HG02678 (cell line): Measurements from ENCODE around the gene IAPP.
"Not testable (repeated sequence)": the region's sequence is repeated elsewhere in the genome, so short reads cannot be mapped to it uniquely, and the experiment has no call there.

Experiments
- ATAC-seq: cut with Tn5 transposase; IDR thresholded peaks from one replicate; pipeline ENCODE4 v1.9.1; 2021; ENCODE audit warnings: mild to moderate bottlenecking, moderate library complexity; ENCODE audit not compliant: unreplicated experiment

Gene IAPP

DNA sequence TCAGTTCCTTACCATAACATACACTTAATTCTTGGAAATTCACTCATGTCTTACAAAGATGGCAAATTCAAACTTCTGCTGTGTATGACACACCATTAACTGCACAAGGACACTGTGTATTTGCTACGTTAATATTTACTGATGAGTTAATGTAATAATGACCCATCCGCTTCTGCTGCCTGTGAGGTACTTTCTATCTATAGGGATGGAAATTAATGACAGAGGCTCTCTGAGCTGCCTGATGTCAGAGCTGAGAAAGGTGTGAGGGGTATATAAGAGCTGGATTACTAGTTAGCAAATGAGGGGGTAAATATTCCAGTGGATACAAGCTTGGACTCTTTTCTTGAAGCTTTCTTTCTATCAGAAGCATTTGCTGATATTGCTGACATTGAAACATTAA lies at the start of gene IAPP:
Gene IAPP (plus strand): TSS at position 301 of the 400 bp plus-strand sequence. CDS start 450 bp downstream, outside the sequence.
- ATAC-seq = no peak

DNA sequence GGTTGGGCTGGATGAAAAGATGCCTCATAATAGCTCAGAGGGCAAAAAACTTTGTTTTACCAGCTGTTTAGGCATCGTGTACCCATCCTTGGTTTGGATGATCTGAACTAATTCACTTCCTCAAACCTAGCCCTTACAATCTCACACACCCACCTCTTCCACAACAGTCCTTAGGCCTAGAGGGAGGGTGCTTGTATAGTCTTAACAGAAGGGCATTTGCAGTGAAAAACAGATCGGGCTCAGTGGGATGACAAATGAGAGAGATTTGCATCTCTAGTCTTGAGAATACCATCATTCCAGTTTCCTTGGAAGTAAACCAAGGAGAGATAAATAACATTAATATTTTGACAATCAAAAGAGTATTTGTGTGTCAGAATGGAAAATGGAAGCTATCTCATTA lies 49.0 kb upstream of the IAPP start:
- no peak for ATAC-seq

DNA sequence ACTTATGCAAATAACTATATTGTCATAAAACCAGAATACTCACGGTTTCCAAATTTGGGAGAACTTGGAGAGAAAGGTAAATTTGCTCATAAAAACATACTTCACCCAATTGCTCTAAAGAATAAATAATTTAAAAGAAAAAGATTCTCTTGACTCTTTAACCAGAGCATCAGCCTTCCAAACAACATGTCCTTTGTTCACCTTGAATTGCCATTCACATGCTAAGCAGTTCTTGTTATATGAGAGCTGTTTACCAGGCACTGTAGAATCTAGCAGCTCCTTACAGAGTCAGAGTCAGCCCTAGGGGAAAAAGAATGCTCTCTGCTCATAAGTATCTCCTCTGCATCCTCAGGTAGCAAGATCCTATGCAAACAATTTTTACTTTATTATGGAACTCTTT lies 48.2 kb upstream of the IAPP start:
- no peak for ATAC-seq

DNA sequence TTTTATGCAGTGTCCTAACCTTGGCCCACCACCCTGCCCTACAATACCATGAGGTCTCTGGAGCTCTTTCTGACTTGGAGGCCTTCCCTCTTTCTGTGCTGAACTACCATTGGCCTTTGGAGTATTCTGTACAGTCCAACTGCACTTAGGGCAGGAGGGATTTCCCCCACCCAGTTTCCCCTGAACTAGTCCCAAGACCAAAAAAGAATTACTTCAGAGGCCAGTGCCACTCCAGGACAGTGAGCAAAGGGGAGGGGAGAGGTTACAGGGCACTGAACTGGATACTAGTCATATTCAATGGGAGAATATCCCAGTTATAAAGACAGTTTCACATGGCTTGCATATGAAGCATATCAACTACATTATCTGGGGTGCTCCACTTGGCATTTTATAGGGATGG lies 44.1 kb upstream of the IAPP start:
- ATAC-seq = no peak

DNA sequence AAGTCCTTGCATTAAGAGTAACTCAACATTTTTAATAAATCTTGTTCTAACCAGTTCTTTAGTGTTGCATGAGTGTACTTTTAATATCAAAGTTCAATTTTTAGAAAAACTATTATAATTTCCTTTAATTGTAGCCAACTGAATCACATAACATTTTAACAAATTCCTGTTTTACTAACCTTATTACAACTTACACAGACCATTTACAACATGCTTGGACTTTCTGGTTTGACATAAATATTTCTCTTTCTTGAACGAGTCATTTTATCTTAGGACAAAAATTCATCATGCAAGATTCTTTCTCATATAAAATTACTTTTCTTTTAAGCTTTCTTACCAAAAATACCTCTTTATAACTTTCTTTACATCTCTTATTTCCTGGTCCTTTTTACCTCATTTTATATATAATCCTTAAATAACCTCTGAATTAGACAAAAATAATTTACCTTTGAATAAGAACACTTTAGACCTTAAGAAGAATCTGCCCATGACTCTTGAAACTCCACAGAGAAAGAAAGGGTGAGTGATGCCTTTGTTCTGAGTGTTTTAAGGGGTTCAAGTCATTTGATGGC lies 41.9 kb upstream of the IAPP start:
- ATAC-seq = no peak

DNA sequence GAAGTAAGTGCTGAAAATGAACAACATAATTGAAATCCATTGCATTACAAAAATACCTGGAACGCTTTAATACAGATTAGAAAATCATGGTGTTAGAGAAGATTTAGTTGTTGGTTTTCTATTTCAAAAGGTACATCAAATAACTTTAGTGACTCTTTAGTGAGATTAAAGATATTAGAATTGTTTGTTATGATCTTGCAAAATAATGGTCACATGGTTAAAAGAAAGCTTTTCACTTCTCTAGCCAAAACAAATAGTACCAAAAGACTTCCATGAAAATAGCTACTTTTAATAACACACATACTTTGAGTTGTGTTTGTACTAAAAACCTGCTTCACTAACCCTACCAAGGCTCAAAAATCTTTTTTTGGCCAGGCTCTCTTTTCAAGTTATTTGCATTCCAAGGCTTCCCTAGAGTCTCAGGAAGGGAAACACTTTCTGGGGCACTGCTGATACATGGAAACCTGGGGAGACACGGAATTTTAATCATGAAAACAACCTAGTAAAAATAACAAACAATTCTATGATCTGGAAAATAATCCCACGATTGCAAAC lies 37.9 kb upstream of the IAPP start, which contains the start of gene SLCO1A2:
Gene SLCO1A2 (minus strand): TSS at position 147 of the 555 bp plus-strand sequence. CDS start 270 bp downstream, outside the sequence.
- ATAC-seq = no peak

DNA sequence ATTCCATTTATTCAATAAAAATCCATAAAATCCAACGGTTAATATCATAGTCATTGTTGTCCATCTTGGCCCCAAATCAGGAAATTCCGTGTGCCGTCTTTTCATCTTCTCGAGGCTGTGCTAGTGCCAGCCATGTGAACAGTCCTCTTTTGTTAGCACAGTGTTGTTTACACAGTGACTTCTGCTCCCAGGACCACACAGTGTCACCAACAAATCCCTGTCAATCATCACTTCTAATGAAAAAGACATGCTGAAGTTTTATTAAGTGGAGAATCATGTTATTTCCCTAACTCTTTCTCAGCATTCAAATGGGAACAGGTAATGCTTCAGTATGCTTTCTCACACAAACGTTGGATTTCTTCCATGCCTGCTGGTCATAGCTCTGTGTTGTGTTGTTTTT lies 36.0 kb upstream of the IAPP start:
- ATAC-seq = no peak

DNA sequence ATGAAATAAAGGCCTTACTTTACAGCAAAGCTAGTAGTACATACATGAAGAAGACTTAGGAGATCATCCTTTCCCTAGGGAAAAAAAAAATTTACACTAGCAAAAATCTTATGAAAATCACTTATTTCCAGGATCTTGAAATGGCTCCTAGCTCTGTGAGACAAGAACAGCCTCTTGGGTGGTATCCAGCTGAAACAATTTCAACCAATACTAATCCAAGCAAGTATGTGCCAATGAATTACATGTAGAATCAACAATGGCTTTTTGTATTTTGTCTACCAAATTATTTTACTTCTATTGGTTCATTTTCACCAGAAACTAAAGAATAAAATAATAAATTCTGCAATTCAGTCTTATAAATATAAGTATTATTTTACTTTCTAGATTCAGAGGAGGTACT lies 35.2 kb upstream of the IAPP start:
- ATAC-seq = no peak

DNA sequence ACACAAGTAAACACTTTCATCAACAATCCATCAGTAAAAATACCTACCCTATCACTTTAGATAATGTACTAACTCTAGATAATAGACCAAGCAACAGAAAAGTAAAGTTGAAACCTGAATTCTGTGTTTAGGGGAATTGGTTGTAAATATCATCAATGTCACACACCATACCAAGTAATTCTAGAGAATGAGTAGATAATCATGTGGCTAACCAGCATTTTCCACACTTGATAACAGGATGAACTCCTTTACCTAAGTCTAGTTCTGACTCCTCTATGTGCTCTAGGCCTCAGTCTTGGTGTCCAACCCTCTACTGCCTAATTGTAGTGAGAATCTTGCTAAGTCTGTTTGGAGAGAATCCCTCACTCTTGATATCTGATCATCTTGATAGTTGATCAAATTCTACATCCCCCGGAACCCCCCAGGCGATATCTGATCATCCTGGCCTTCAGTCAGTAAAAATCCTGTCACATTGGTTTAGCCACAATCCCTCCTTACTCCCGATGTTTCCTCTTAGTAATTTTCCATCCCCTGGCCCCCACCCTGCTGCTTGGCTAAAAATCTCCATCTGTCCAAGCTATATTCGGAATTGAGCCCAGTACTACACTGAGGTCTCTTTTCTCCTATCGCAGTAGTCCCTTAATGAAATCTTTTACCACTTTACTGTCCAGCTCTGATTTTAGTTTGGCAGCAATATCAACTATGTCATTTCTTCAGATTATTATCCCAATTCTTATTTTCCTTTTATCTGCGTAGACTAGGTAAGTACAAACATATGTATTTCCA lies 34.5 kb upstream of the IAPP start:
- ATAC-seq = no peak

DNA sequence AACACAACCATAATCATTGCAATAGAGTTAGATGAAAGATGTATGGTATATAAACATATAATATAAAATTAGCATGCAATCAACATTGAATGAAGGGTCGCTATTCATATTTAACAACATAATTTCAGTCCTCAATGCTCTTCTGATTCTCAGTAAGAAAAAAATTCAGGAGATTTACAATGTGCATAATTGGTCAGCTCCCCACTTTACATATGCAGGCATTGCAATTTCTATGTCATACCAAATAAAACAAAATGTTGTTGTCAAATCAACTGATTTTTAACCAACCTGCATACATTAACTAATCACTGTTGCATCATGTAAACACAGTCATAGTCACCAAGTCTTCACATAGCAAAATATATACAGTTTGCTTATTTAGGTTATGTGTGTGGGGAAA lies 32.8 kb upstream of the IAPP start:
- ATAC-seq = no peak

DNA sequence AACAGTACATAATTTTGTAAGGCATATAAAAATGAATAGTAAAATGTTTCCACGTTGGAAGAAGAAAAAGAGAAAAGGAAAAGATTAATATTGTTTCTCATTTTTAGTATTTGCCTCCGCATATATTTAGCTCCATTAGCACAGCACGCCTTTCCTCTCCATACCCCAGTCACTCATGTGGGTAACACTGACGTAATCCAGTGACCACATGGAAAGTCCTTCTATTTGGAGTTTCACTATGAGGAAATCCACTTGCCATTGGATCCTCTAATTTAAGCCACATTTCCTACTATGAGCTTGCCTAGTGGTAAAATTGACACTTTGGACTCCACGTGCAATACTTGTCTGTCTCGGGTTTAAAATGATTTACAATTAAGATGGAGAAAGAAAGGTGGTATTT lies 32.3 kb upstream of the IAPP start:
- ATAC-seq = no peak

DNA sequence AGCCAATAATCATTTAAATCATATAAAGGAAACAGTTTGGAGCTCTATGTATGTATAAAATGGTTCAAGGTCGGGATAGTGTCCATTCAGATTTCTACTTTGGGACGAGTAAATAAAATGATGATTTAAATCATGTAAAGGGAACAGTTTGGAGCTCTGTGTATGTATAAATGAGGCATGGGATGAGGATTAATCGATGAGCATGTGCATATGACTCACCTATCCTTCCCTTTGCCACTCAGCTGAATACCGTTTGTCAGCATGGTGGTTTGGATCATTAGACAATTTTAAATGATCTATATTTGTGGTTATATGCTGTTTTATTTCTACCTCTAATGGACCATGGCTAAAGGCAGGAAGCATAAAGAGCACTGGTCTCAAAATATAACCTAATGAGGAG lies 30.9 kb upstream of the IAPP start:
- ATAC-seq = no peak

DNA sequence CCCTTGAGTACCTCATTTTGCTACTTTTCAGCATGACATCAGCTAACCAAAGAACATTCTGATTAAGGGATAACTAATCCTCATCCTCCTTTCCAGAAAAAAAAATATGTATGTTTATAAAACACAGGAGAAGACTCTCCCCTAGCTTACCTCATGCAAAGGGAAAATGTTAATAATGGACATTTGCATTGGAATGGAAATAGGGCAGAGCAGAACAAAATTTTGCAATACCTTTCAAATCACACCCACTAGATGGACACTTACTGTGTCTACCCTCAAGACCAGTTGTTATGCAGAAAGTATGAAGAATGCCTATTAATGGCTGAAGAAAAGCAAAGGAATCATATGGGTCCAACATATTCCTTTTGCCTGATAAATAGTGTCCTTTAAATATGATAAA lies 29.1 kb upstream of the IAPP start:
- no peak for ATAC-seq

DNA sequence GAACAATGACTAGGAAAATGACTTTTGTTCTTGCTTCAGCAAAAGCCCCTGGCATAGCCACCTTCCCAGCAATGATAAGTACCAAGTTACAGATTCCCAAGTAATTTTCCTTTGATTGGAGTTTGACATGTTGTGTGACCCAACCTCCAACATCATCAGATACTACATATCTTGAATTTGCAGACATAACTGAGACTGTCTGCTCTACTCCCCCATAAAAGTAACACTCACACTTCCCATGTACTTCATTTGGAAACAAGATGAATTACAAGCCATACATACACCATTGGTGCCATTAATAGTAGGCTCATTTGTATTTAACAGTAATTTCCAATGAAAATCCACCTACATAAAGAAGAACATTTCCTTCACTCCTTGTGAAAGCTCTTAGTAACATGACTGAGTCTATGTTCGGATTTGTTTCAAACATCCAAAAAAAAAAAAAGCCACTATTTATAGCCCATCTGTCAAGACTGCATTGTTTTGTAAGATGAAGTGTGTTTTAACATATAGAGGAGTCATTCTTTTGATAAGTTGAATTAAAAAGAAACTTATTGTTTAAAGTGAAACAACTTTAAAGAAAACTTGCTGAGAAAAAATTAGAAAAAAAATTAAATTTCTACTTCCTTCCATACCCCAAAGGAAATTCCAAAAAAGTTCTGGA lies 26.0 kb upstream of the IAPP start:
- no peak for ATAC-seq

DNA sequence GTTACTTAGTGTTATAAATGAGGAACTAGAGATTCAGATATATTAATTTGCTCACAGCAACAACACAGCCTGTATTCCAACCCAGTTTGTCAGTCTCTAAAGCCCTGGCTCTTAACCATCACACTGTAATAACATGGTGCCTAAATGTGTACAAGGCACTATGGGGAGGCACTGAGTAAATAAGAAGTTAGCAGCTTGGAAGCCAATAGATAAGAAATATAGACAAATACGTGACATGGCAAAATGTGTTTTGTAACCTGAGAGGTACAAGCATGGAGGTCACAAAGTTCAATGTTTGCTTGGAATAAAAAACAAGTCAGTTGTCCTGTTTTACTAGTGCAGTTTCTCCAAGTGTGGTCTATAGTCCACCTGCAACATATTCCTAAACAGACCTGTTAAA lies 21.7 kb upstream of the IAPP start:
- ATAC-seq = no peak

DNA sequence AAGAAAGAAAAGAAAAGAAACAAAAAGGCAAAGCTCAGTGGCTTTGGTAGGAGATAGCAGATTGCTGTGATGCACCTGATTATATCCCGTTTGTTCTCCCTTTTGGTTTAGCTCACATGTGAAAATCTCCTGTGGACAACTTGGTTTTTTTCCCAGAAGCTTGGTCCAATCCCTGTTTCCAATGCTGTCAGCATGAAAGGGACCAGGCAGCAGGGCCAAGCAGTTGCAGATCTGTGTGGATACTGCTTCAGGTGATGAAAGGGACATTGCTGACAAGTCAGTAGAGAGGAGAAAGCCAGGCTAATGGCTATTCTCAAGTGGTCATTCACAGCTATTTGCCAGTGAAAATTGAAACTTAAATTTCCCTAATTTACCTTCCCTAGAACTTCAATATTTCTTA lies 19.2 kb upstream of the IAPP start:
- ATAC-seq = no peak

DNA sequence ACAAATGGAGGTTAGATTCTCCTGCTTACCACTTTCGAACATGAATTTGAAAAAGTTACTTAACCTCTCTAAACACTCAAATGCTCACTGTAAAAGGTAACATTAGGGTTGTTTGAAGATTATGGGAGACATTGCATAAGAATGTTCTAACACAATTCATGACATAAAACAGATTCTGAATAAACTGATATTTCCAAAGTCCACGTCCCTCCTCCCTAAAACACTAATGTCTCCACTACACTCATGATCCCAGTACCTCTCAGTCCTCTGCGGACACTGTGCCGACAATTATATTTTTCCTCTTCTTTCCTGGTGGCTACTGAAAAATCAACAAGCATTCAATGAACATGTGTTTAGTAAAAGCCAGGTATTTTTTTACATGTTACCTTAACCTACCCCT lies 18.8 kb upstream of the IAPP start:
- ATAC-seq = no peak

DNA sequence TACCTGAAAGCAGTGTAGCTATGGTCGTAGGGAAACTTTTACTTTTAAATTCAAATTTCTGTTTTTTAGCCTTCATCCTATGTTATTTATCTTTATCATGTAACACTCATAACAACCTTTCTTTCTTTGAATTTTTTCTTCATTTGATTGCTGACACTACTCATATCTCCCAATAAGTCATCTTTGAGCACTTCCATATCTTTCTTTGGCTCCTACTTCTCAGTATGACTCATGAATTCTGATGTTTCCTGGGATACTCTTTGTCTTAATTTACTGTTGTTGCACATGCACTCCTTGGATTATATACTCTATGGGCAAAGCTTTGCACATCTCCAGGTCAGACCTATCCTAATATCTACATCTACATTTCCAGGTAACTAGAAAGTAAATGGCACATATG lies 18.1 kb upstream of the IAPP start:
- ATAC-seq = no peak

DNA sequence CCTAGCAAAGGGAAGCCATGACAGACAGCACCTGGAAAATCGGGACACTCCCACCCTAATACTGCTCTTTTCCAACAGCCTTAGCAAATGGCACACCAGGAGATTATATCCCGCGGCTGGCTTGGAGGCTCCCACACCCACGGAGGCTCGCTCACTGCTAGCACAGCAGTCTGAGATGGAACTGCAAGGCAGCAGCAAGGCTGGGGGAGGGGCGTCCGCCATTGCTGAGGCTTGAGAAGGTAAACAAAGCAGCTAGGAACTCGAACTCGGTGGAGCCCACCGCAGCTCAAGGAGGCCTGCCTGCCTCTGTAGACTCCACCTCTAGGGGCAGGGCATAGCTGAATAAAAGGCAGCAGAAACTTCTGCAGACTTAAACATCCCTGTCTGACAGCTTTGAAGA lies 12.1 kb upstream of the IAPP start:
- not testable (repeated sequence) for ATAC-seq

DNA sequence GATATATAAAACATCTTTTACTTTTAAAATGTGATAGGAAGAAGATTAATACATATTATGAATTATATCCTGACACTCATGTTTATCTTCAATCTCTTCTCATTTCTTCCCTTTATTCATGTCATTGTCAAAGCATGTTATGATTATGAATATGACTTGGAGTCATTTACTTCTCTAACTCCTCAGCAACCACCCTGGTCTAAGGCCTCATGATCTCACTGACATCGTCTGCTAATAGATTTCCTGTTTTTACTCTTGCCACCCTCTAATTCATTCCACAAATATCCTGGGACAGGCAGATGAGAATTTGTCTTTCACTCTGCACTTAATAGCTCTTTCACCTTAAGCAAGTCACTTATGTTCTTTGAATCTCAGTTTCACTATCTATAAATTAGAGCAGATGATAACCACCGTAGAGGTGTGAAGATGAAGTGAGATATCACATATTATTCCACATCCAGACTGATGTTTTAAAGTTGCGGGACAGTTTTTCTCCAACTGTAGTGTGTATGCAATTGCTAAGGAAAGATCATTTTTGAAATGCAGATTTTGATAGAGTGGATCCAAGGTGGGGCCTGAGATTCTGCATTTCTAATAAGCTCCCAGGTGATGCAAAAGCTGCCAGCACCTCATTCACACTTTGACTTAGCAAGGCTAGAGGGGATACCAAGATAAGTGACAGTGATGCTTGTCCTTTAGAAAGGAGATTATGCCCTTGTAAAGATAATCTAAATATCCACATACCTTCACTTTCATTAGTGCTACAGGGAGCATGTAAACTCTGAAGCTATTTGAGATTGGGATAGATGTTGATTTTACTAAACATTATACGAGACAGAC lies 3.3 kb upstream of the IAPP start:
- ATAC-seq = no peak

DNA sequence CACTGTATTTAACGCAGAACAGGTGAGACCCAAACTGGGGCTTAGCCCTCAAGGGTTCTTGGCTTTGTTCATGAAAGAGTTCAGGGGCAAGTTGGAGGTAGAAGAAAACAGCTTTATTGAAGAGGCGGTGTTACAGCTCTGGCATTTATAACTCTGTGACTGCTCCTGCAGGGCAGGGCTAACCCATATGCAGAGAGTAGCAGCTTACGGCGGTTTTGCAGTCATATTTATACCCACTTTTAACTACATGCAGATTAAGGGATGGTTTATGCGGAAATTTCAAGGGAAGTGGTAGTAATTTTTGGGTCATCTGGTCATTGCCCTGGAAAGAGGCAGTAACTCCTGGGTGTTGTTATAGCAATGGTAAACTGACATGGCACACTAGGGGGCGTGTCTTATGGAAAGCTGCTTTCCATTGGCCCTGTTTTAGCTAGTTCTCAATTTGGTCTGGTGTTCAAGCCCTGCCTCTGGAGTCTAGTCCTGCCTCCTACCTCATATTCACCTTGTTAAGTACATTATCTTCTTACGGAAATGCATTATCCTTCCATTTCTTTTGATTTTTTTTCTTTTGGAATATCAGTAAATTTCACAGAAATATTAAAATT lies 1.8 kb upstream of the IAPP start:
- ATAC-seq = no peak
